Retinal pigment epithelial cell (primary cell): ENCODE measurements around the gene LHB.
"Not testable (repeated sequence)": the region's sequence is repeated elsewhere in the genome, so short reads cannot be mapped to it uniquely, and the experiment has no call there.

Experiments
- DNase-seq: peaks from one replicate; pipeline ENCODE4 v3.0.0-alpha.2; 2010; ENCODE audit warnings: low read depth
- H3K4me3 ChIP-seq: 2 replicates; pipeline ENCODE4 v1.5.1; 2011; ENCODE audit warnings: mild to moderate bottlenecking, low read length, control low read depth, moderate library complexity
- CTCF ChIP-seq: conservative IDR thresholded peaks from 2 replicates; pipeline ENCODE4 v1.5.1; 2011; ENCODE audit warnings: low read depth, low read length, control low read depth, inconsistent platforms

LHB gene

DNA sequence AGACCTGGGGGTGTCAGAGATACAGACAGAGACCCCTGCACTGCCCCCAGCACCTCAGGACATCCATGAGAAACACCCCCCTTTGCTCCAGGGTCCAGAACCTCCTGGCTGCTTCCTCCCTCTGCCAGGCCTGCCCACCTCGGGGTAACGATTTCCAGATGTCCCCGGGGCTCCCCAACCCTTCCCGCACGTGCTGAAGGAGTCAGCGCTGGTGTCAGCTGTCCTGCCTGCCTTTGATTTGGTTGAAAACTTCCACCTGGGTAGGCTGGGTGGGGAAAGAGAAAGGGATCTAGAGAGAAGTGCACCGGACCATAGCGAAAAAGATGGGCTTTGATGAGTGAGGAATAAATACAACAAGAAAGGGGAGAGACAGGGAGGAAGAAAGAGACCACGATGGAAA, 42.2 kb upstream of the LHB start:
- no peak overlapping the region for H3K4me3 ChIP-seq
- no peak for DNase-seq

GRCh38 chr19:49058562-49058961, 41.7 kb upstream of the LHB start:
- TF ChIP-seq CTCF, result no peak
- no peak overlapping the region for H3K4me3 ChIP-seq
- DNase-seq, result no peak

More for the DNA sequence above, 42.2 kb upstream of the LHB start:
- TF ChIP-seq CTCF, result no peak

GRCh38 chr19:49057636-49058234, 40.8 kb upstream of the LHB start, which contains the start of gene CGB7:
CGB7 (minus strand) TSS chr19:49057749; CDS start chr19:49055375, 2,374 bp downstream.
- DNase-seq, result no peak
- peak within 1 kb of the TSS; percentile 53 for H3K4me3 ChIP-seq
- TF ChIP-seq CTCF, result no peak

- peak overlapping the region; percentile 53 for H3K4me3 ChIP-seq
- not testable (repeated sequence) for DNase-seq
Measured at GRCh38 chr19:49056902-49057596, 40.2 kb upstream of the LHB start.

GRCh38 chr19:49056101-49056901, 39.4 kb upstream of the LHB start:
- H3K4me3 ChIP-seq, result peak overlapping the region; percentile 53
- peak; percentile 43 for TF ChIP-seq CTCF
- no peak for DNase-seq

DNA sequence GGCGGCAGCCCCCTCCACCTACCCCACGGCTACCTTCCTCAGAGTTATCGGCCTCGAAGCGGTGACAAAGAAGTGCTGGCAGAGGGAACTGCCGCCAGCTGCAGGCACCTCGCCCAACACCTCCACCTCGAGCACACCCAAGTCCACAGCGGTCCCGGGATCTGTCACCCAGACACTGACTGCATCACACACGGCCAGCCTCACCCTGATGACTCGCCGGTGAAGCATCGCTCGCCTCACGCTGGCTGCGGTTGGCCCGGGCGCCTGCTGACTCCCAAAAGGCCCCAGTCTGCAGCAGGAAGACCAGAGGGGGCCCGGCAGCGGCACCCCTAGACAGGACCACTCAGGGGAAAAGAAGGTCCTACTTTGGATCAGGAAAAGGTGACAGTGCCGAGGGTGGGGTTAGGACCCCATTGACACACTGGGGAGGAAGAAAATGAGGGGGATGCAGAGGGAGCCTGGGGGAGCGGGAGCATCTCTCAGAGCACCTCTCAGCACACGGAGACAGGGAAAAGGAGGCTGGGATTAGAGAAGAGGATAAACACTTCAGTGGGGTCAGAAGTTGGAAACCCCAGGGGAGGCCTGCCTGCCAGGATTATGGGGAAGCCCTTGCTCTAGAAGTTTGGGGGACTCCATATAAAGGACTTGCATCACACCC, 33.6 kb upstream of the LHB start:
- not testable (repeated sequence) for H3K4me3 ChIP-seq, DNase-seq

GRCh38 chr19:49049834-49050233, 32.9 kb upstream of the LHB start:
- not testable (repeated sequence) for DNase-seq, H3K4me3 ChIP-seq

- DNase-seq, H3K4me3 ChIP-seq: not testable (repeated sequence)
Measured at GRCh38 chr19:49049011-49049410, 32.1 kb upstream of the LHB start, which contains the start of gene CGB8. CGB8 (minus strand) TSS chr19:49049111; CDS start chr19:49048739, 372 bp downstream.

DNA sequence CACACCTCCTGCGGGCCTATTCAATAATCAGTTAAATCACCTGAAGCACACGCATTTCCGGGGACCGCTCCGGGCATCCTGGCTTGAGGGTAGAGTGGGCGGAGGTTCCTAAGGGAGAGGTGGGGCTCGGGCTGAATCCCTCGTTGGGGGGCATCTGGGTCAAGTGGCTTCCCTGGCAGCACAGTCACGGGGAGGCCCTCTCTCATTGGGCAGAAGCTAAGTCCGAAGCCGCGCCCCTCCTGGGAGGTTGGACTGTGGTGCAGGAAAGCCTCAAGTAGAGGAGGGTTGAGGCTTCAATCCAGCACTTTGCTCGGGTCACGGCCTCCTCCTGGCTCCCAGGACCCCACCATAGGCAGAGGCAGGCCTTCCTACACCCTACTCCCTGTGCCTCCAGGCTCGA, 26.7 kb upstream of the LHB start, which contains the start of gene CGB5:
Gene CGB5 (plus strand): TSS at position 301 of the 400 bp plus-strand sequence. CDS start 362 bp downstream, outside the sequence.
- not testable (repeated sequence) for DNase-seq, H3K4me3 ChIP-seq

DNA sequence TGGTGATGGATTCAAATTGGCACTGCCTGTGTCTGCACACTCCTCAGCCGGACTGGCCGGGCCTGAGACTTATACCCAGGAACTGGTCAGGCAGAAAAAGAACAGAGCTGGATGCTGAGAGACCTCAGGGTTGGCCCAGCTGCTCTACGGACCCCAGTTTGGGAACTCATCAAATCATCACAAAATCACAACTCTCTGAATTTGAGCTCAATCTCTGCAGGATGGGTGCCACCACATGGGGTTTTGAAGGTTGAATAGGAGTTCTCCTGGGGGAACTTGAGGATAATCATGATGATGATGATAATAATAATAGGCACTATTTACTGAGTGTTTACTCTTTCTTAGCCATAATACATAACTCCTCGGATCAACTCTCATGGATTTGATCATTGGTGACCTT, 25.8 kb upstream of the LHB start:
- DNase-seq, H3K4me3 ChIP-seq: not testable (repeated sequence)
